ENCODE data around the gene OS9. TPM values are rescaled to one million over a fixed set of nuclear protein-coding genes. Genes with fewer than 3 reads are reported as not detected.
"Not testable (repeated sequence)": the region's sequence is repeated elsewhere in the genome, so short reads cannot be mapped to it uniquely, and the experiment has no call there.

OS9 gene, protein sequence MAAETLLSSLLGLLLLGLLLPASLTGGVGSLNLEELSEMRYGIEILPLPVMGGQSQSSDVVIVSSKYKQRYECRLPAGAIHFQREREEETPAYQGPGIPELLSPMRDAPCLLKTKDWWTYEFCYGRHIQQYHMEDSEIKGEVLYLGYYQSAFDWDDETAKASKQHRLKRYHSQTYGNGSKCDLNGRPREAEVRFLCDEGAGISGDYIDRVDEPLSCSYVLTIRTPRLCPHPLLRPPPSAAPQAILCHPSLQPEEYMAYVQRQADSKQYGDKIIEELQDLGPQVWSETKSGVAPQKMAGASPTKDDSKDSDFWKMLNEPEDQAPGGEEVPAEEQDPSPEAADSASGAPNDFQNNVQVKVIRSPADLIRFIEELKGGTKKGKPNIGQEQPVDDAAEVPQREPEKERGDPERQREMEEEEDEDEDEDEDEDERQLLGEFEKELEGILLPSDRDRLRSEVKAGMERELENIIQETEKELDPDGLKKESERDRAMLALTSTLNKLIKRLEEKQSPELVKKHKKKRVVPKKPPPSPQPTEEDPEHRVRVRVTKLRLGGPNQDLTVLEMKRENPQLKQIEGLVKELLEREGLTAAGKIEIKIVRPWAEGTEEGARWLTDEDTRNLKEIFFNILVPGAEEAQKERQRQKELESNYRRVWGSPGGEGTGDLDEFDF
- total RNA-seq (100 to 1,000 TPM; 108 to 112 TPM), total RNA-seq (72.9 to 241 (median 174) reads per million in 172 experiments)
- 114 TPM for polyA plus RNA-seq (2013, experiment 1 of 2)
- polyA plus RNA-seq (2013, experiment 2 of 2), result 143 TPM

DNA sequence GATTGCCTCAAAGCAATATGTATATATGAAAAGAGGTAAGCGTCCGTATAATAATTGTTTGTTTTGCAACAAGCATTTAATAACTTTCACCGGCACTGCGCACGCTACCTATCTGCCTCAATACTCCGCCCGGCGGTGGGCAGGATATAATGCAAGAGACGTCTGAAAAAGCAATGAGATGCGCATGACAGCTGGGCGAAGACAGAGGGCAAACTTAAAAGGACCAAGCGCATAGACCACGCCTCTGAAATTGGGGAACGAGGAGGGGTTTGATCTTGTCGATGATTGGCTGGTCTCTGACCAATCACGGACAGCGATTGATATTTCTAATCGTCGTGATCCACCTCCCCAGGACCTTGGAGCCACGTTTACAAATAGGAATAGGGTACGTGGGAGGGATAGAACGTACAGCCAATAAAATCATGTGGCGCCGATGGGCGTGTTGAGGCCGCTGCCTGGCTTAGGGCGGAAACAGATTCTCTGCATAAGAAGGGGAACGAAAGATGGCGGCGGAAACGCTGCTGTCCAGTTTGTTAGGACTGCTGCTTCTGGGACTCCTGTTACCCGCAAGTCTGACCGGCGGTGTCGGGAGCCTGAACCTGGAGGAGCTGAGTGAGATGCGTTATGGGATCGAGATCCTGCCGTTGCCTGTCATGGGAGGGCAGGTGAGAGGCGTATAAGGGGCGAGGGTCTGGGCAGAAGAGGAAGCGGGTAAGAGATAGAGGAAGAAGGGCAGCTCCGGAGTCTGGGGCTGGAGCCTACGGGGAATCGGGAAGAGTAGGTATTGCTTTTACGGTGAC is at the start of gene OS9:
OS9 (plus strand) TSS at position 474 of the 800 bp plus-strand sequence; CDS start at position 504, 30 bp downstream.
- Histone ChIP-seq H3K9me3 (ENCODE audit: control insufficient read depth in 1 of 2, insufficient read depth in 1 of 2, low read length in 2 of 2) (no peaks in the 10 kb centered on the region), H3K4me3 (ENCODE audit: low read length) (peak within 1 kb of the TSS; percentile 95), H3K36me3 (ENCODE audit: insufficient read depth, low read length) (peaks cover 34% of the 10 kb centered on the region), H3K27ac (ENCODE audit: low read depth in 1 of 2, low read length in 2 of 2) (peak within 1 kb of the TSS; percentile 59 to 73), H3K27me3 (ENCODE audit: control insufficient read depth in 1 of 2, insufficient read depth in 2 of 2, low read length in 2 of 2) (no peaks in the 10 kb centered on the region), H3K4me1 (ENCODE audit: insufficient read depth, low read length) (peaks cover 16% of the 10 kb centered on the region)
- no peak within 1 kb of the TSS for H3K27ac Mint-ChIP-seq
- ChIA-PET POLR2A (interaction anchor here (0.7 to 2.1 kb wide), 13 partner anchors 9 to 393 kb away, joined by 3 to 10 read pairs (median 4); partner anchors contain the start of genes B4GALNT1, DDIT3, TSFM and TSPAN31), CTCF (interaction anchor here (0.9 to 1.6 kb wide), 7 partner anchors 12 to 455 kb away, joined by 3 to 7 read pairs (median 4); partner anchors contain the start of genes B4GALNT1 and TSPAN31)
- no peak within 1 kb of the TSS for H3K4me3 Mint-ChIP-seq
- peaks cover 24% of the 10 kb centered on the region for H3K36me3 Mint-ChIP-seq (ENCODE audit: low read depth)
- peaks cover 9% of the 10 kb centered on the region for H3K4me1 Mint-ChIP-seq (ENCODE audit: low read depth)
- DNase-seq (peak; percentile 83 to 100 (median 92)), ATAC-seq (ENCODE audit: poor library complexity) (peak; percentile 92)
- TF ChIP-seq, protein P1, sequence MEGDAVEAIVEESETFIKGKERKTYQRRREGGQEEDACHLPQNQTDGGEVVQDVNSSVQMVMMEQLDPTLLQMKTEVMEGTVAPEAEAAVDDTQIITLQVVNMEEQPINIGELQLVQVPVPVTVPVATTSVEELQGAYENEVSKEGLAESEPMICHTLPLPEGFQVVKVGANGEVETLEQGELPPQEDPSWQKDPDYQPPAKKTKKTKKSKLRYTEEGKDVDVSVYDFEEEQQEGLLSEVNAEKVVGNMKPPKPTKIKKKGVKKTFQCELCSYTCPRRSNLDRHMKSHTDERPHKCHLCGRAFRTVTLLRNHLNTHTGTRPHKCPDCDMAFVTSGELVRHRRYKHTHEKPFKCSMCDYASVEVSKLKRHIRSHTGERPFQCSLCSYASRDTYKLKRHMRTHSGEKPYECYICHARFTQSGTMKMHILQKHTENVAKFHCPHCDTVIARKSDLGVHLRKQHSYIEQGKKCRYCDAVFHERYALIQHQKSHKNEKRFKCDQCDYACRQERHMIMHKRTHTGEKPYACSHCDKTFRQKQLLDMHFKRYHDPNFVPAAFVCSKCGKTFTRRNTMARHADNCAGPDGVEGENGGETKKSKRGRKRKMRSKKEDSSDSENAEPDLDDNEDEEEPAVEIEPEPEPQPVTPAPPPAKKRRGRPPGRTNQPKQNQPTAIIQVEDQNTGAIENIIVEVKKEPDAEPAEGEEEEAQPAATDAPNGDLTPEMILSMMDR (IDR thresholded peaks at IDR 0.05), result peak; percentile 82
- H3K27me3 Mint-ChIP-seq, result peaks cover 11% of the 10 kb centered on the region
- H3K9me3 Mint-ChIP-seq, result no peaks in the 10 kb centered on the region
- intact Hi-C loops (cut with DNase I, micrococcal nuclease), result loop anchor here (1.0 to 5.0 kb wide), 4 partner anchors 48 to 111 kb away; partner anchors contain the start of genes B4GALNT1 (in 1 of the 2) and PIP4K2C (in 1 of the 2)

DNA sequence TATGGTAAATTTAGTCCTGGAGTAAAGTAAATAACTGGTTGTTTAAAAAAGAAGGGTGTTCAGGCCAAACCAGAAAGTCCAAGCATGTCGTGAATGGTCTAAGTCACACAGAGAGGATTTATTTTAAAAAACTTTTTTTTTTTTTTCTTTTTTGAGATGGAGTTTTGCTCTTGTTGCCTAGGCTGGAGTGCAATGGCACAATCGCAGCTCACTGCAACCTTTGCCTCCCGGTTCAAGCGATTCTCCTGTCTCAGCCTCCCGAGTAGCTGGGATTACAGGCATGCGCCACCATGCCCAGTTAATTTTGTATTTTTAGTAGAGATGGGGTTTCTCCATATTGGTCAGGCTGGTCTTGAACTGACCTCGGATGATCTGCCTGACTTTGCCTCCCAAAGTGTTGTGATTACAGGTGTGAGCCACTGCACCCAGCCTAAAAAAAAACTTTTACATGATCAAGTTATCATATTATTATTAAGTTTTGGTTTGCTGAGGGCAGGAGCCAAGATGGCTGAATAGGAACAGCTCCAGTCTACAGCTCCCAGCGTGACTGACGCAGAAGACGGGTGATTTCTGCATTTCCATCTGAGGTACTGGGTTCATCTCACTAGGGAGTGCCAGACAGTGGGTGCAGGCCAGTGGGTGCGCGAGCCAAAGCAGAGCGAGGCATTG is 47.8 kb upstream of the OS9 start:
- POLR2A ChIA-PET; H3K4me3 Mint-ChIP-seq; ATAC-seq (ENCODE audit: poor library complexity); H3K27ac ChIP-seq (ENCODE audit: low read depth in 1 of 2, low read length in 2 of 2); H3K36me3 Mint-ChIP-seq (ENCODE audit: low read depth); H3K4me1 ChIP-seq (ENCODE audit: insufficient read depth, low read length); intact Hi-C loops (cut with DNase I, micrococcal nuclease); H3K36me3 ChIP-seq (ENCODE audit: insufficient read depth, low read length); H3K27ac Mint-ChIP-seq; DNase-seq; H3K9me3 Mint-ChIP-seq; H3K9me3 ChIP-seq (ENCODE audit: control insufficient read depth in 1 of 2, insufficient read depth in 1 of 2, low read length in 2 of 2); H3K4me1 Mint-ChIP-seq (ENCODE audit: low read depth); H3K4me3 ChIP-seq (ENCODE audit: low read length); H3K27me3 ChIP-seq (ENCODE audit: control insufficient read depth in 1 of 2, insufficient read depth in 2 of 2, low read length in 2 of 2): not testable (repeated sequence)
- H3K27me3 Mint-ChIP-seq, result peaks cover 17% of the 10 kb centered on the region
- CTCF ChIA-PET, result interaction anchor here (0.7 to 1.1 kb wide), 2 partner anchors 13 to 83 kb away, joined by 3 read pairs; partner anchors contain the start of gene B4GALNT1

DNA sequence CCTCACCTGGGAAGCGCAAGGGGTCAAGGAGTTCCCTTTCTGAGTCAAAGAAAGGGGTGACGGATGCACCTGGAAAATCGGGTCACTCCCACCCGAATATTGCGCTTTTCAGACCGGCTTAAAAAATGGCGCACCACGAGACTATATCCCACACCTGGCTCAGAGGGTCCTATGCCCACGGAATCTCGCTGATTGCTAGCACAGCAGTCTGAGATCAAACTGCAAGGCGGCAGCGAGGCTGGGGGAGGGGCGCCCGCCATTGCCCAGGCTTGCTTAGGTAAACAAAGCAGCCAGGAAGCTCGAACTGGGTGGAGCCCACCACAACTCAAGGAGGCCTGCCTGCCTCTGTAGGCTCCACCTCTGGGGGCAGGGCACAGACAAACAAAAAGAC is 47.3 kb upstream of the OS9 start:
- H3K27me3 Mint-ChIP-seq, result peaks cover 12% of the 10 kb centered on the region
- intact Hi-C loops (cut with DNase I, micrococcal nuclease); H3K4me3 ChIP-seq (ENCODE audit: low read length); H3K27ac Mint-ChIP-seq; H3K4me1 Mint-ChIP-seq (ENCODE audit: low read depth); H3K36me3 ChIP-seq (ENCODE audit: insufficient read depth, low read length); H3K9me3 Mint-ChIP-seq; H3K36me3 Mint-ChIP-seq (ENCODE audit: low read depth); ATAC-seq (ENCODE audit: poor library complexity); H3K9me3 ChIP-seq (ENCODE audit: control insufficient read depth in 1 of 2, insufficient read depth in 1 of 2, low read length in 2 of 2); H3K4me3 Mint-ChIP-seq; H3K27ac ChIP-seq (ENCODE audit: low read depth in 1 of 2, low read length in 2 of 2); DNase-seq; POLR2A ChIA-PET; H3K4me1 ChIP-seq (ENCODE audit: insufficient read depth, low read length); H3K27me3 ChIP-seq (ENCODE audit: control insufficient read depth in 1 of 2, insufficient read depth in 2 of 2, low read length in 2 of 2): not testable (repeated sequence)
- CTCF ChIA-PET, result interaction anchor here (1.1 kb wide), 1 partner anchor 14 kb away, joined by 3 read pairs; the partner anchor contains the start of gene B4GALNT1
